GM21528 (cell line): ENCODE measurements around the gene C3orf18.
"Not testable (repeated sequence)": the region's sequence is repeated elsewhere in the genome, so short reads cannot be mapped to it uniquely, and the experiment has no call there.

ENCODE experiments used
- ATAC-seq: cut with Tn5 transposase; IDR thresholded peaks from one replicate; pipeline ENCODE4 v1.9.1; 2021; ENCODE audit warnings: mild to moderate bottlenecking, moderate library complexity; ENCODE audit not compliant: unreplicated experiment, low FRiP score

Gene C3orf18

GRCh38 chr3:50525191-50525910 lies 42.2 kb downstream of the C3orf18 start:
- ATAC-seq, result no peak

GRCh38 chr3:50524746-50525145 lies 42.8 kb downstream of the C3orf18 start:
- no peak for ATAC-seq

- ATAC-seq, result no peak
Measured at GRCh38 chr3:50523279-50523811, 44.2 kb downstream of the C3orf18 start.

DNA sequence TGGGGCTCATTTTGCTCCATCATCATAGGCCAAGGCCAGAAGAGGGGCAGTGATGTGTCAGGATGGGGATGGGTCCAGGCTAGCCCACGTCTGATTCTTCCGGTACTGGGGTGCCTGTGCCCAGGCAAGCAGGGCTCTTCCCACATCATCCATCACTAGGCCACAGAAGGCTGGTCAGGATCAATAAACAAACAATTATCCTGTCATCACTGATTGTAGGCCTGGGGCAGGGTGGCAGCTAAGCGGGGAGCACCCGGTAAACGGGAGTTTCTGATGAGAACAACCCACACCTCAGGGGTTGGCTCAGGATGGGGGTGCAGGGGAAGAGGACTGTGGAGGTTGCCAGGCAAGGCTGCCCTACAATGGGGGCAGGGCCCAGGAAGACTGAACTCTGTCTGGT lies 46.0 kb downstream of the C3orf18 start:
- no peak for ATAC-seq

DNA sequence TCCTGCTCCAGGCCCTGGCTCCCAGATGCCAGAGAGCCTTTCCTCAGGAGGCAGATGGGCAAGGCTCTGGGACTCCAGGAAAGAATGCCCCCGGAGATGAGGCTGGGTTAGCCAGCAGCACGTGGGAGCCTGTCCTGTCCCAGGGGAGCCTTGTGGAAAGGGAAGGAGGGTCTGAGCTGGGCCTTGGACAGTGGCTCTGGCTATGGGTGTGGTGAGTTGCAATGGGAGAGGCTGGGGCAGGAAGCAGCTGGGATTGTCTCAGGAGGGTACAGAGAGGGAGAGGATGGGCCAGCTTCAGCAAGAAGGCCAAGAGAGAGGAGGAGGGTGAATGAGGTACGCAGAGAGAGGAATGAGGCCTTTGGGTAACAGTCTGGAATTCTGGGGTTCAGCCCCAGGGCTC lies 46.7 kb downstream of the C3orf18 start:
- ATAC-seq, result no peak

- no peak for ATAC-seq
Measured at GRCh38 chr3:50519471-50520089, 48.0 kb downstream of the C3orf18 start.

GRCh38 chr3:50518436-50518835 lies 49.1 kb downstream of the C3orf18 start:
- no peak for ATAC-seq

- ATAC-seq, result no peak
Measured at GRCh38 chr3:50517721-50518206, 49.8 kb downstream of the C3orf18 start.

GRCh38 chr3:50516440-50516871 lies 51.1 kb downstream of the C3orf18 start:
- no peak for ATAC-seq

GRCh38 chr3:50515565-50516439 lies 51.7 kb downstream of the C3orf18 start:
- no peak for ATAC-seq

GRCh38 chr3:50512908-50513307 lies 54.6 kb downstream of the C3orf18 start:
- ATAC-seq, result not testable (repeated sequence)

DNA sequence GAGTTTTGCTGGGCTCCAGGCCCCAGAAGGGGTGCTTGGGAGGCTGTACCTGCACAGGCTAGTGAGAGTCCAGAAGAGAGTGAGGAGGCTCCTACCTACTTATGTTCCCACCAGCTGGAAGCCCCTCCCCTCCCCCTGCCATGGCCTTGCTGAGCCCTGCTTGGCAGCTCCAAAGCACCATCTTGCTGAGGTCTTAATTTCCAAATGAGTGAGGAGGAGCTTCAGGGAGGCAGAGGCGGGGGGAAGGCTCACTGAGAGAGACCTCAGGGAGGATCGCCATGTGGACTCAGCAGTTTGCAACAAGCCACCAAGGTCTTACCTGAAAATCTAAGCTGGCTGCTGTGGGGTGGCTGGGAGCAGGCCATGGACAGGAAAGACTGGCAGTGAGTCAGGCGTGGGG lies 55.4 kb downstream of the C3orf18 start:
- no peak for ATAC-seq

DNA sequence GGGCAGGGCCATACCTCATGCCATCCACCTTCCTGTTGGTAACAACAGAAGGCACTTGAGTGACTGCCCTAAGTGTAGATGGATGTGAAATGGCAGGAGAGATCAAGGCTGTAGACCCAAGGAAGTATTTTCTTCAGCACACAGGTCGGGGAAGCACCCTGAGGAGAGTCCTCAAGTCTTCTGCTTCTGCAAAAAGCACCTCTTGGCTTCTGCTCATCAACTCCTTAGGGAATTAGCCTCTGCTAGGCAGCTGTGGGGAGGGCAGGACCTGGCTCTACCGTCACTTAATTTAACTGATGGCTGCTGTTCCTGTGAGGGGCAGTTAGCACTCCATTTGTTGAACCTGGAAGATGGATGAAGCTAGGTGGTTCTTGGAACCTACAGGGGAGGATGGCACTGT lies 57.2 kb downstream of the C3orf18 start:
- no peak for ATAC-seq

GRCh38 chr3:50509715-50510114 lies 57.8 kb downstream of the C3orf18 start:
- no peak for ATAC-seq

DNA sequence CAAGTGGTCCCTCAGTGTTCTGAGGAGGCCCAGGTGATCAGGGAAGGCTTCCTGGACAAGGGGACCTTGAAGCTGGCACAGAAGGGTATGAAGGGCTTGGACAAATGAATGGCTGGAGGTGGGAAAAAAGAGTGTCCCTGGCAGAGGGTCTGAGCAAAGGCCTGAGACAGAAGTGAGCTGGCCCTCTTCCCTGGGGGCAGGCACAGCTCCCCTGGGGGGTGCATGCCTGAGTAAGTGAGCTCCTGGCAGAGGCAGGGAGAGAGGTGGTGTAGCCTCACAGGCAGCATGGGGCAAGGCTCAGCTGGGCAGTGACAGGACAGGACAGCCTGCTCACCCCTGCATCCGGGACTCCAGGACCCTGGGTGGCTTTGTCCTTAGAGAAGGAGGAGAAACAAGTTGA lies 58.7 kb downstream of the C3orf18 start:
- ATAC-seq, result no peak
